Measurements from ENCODE around the gene HIC1.

- TF ChIP-seq RCOR1 (IDR thresholded peaks at IDR 0.05; ENCODE audit: insufficient replicate concordance, low read length), result no peak
- no peak for TF ChIP-seq CTCF (conservative IDR thresholded peaks at IDR 0.05; ENCODE audit: low read depth, low read length)
- no peak for TF ChIP-seq CEBPB (IDR thresholded peaks at IDR 0.05; ENCODE audit: low read depth, low read length)
Measured at GRCh38 chr17:2028737-2029136, 26.2 kb upstream of the HIC1 start.
